GM19351 (cell line): ENCODE data around the gene KIAA0319L.
"Not testable (repeated sequence)": the region's sequence is repeated elsewhere in the genome, so short reads cannot be mapped to it uniquely, and the experiment has no call there.

Experiments
- ATAC-seq: cut with Tn5 transposase; IDR thresholded peaks from one replicate; pipeline ENCODE4 v1.9.1; 2021; ENCODE audit warnings: mild to moderate bottlenecking, moderate library complexity; ENCODE audit not compliant: unreplicated experiment

KIAA0319L gene

DNA sequence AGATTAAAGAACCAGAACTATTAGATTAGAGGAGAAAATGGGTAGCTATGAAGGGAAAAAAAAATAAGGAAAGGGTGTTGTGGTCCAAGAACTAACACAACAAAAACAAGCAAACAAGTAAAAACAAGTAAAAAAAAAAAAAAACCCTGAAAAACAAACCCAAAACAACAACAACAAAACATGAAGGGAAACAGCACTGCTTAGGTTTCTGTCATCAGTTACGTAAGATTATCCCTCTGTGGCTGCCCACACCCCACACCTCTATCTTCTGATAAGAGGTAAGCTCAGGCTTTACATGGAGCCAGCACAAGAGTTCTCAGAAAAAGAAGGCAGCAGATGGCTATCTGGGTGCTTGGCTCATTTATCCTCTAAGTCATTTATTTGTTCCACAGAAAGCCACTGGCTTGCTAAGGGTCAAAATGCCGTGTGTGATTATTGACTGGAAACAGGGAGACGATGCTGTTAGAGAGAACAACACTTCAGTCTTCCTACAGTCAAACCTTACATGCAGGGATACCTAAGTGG is 57.5 kb downstream of the KIAA0319L start:
- ATAC-seq, result no peak

DNA sequence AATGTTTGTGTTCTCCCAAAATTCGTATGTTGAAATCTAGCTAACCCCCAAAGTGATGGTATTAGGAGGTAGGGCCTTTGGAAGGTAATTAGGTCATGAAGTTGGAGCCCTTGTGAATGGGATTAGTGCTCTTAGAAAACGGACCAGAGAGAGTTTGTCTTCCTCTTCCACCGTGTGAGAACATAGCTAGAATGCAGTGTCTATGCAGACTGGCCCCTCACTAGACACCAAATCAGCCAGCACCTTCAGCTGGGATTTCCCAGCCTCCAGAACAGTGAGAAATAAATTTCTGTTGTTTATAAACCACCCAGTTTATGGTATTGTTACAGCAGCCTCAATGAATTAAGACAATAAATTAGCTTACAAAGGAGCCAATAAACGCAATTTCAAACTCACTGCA is 58.0 kb downstream of the KIAA0319L start:
- ATAC-seq, result no peak

DNA sequence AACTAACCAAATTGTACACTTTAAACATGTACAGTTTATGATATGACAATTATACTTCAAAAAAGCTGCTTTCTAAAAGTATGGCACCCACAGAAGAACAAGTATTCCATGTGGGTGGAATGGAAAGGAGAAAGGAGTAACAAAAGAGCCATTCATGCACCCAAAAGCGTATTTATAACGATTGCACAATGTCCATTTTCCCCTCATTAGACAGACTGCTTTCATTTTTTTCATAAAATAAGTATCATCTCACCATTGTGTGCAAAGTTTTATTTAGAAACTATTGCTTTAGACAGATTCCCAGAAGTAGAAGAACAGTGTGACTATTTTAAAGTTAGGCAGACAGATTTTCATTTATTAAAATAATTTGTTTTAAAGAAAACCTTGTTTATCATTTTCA is 59.6 kb downstream of the KIAA0319L start:
- ATAC-seq, result no peak

DNA sequence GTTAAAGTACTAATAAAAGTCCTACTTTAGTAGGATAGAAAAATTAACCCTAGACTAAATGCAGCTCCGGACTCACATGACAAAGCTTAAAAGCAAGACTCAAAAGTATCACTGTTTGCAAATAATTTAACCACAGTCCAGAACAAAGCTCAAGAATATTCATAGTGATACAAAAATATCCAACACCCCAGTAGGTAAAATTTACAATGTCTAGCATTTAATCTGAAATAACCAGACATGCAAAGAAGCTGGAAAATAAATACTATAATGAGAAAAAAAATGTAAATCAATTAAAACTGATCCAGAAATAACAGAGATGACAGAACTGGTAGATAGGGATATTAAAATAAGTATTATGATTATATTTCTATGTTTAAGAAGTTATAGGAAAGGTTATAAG is 67.0 kb downstream of the KIAA0319L start:
- no peak for ATAC-seq

DNA sequence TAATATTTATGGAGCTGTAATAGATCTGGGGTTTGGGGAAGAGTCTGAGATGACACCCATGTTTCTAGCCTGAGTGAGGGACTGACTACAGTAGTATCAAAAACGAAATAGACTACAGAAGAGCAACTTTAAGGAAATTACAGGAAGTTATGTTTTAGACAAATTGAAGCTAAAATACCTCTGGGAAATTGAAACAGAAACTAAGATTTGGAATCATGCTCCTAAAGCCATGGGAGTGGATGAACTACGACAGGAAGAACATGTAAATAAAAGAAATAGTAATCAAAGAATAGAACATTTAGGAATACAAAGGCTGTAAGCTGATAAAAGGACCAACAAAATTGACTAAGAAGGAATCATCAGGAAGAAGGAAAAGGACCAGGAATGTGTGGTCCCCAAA is 68.9 kb downstream of the KIAA0319L start:
- ATAC-seq, result no peak

DNA sequence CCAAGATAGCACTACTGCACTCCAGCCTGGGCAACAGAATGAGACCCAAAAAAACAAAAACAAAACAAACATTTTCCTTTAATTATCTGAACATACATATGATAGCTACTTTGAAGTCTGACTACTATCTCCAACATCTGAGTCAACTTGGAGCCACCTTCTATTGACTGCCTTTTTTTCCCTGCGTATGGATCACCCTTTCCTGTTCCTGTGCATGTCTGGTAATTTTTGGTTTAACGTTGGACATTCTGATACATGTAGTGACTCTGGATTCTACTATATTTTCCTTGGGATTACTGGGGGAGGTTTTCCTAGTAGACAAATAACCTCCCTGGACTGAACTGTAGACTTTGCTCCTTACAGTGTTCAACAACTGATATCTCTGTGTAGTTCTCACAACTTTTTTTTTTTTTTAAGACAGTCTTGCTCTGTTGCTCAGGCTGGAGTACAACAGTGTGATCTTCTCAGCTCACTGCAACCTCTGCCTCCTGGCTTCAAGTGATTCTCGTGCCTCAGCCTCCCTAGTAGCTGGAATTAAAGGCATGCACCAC is 70.3 kb downstream of the KIAA0319L start:
- ATAC-seq, result no peak

DNA sequence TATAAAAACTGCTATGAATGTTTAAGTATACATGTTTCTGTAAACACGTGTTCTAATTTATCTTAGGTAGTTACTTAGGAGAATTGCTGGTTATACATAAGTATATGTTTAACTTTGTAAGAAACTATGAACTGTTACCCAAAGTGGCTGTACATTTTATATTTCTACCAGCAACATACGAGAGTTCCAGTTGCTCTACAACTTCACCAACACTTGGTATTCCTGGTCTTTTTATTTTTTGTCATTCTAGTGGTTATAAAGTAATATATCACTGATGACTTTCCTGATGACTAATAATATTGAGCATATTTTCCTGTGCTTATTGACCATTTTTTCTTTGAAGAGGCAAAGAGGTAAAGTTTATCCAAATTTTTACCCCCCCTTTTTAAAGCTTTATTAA is 76.0 kb downstream of the KIAA0319L start:
- no peak for ATAC-seq

DNA sequence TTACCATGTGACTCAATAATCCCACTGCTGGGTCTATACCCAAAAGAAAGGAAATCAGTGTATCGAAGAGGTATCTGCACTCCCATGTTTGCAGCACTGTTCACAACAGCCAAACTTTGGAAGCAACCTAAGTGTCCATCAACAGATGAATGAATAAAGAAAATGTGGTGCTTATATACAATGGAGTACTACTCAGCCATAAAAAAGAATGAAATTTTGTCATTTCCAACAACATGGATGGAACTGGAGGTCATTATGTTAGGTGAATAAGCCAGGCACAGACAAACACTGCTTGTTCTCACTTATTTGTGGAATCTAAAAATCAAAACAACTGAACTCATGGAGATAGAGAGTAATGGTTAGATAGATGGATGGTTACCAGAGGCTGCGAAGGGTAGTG is 79.3 kb downstream of the KIAA0319L start:
- no peak for ATAC-seq

DNA sequence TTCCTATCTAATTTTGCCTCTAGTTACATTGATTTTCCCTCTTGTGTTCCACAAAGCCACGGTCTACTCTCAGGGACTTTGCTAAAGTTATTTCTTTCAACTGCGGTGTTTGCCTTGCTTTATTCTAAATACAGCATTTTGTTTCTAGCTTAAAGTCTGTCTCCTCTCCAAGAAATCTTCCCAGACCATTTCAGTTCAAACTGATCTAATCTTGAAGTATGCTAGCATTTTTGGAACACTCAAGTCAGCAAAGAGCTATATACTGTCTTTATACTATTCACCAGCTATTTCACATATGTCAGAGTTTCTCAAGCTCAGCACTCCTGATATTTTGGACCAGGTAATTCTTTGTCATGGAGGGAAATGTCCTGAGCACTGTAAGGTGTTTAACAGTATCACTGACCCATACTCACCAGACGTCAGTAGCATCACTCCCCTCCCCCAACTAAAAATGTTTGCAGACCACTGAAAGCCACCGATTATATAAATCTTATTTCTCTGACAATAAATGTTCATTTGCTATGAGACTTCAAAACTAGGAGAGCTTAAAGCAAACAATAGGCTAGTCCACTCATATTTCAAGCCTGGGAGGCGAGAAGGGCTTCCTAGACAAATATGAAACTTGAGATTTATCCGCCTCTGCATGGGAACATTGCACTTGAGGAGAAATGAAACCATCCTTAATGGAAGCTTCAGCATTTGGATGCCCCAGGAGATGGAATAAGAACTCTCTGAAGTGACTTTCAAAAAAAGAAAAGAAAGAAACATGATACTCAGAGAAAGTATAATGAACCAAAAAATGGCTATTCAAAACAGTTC is 81.1 kb downstream of the KIAA0319L start:
- no peak for ATAC-seq

DNA sequence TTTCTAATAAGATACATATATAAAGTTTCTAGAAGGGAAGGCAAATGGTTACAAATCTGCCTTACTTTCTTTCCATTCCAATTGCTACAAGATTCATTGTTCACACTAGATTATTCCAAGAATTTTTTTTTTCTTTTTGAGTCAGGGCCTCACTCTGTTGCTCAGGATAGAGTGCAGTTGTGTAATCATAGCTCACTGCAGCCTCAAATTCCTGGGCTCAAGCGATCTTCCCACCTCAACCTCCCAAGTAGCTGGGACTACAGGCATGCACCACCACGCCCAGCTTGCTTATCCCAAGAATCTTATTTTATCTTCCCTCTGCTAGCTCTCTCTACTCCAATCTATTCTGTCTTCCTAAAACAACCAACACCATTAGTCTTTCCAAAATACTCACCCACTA is 81.8 kb downstream of the KIAA0319L start:
- no peak for ATAC-seq

DNA sequence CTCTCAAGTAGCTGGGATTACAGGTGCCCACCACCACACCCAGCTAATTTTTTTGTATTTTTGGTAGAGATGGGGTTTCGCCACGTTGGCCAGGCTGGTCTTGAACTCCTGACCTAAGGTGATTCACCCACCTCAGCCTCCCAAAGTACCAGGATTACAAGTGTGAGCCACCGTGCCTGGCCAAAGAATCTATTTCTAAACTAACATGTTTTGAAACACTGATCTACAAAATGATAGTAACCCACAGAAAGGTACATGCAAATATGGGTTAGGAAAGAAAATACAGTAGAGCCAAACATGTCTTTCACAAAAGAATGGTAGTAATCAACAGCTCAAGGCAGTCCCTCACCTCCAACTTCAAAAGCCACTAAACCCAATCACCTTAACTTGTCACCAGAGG is 84.0 kb downstream of the KIAA0319L start:
- not testable (repeated sequence) for ATAC-seq

DNA sequence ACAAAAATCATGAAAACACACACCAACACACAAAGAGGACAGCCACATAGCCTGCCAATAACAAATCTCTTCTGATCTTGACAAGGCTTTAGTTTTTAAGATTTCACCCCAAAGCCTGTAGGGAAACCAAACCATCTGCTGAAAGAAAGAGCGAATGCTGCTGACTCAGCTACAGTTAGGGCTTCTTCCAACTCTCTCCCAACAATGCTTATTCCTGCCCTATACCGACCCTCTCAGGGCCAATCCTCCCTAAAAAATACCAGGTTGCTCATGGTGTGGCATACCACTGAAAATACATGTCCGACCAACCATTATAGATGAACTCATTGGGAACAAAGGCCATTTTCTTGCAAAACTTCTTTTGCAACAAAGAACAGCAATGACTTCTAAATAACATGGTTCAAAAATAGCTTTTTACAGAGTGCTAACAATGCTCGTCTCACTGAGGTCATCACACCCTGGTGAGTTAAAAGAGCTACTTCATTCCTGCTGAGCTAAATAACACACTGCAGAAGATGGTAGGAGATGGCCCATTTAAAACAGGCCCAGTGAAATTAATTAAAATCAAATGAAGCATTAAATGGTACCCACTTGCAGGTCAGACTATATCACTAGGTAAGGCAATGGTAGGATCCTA is 86.1 kb downstream of the KIAA0319L start:
- no peak for ATAC-seq

DNA sequence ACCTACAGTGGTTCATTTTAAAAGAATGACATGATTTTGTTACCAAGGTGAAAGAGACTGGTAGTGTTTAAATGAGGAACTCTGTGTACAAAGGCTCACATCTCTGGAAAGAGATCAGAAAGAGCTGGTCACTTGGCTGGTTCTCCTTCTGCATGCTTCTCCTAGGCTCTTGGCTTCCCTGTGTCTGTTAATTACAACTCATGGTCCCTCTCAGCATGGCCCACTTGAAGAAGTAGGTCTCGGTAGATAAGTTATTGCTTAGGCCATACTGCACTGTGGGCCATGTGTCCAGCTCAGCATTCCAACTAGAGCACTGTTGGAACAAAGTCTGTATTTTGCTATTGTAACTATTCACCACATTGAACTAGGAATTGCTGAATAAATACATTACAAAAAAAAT is 91.1 kb downstream of the KIAA0319L start:
- no peak for ATAC-seq

DNA sequence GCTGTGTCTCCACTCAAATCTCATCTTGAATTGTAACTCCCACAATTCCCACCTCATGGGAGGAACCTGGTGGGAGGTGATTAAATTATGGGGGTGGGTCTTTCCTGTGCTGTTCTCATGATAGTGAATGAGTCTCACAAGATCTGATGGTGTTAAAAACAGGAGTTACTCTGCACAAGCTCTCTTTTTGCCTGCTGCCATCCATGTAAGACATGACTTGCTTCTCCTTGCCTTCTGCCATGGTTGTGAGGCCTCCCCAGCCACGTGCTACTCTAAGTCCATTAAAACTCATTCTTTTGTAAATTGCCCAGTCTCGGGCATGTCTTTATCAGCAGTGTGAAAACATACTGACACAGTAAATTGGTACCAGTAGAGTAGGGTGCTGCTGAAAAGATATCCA is 93.5 kb downstream of the KIAA0319L start:
- ATAC-seq, result not testable (repeated sequence)

DNA sequence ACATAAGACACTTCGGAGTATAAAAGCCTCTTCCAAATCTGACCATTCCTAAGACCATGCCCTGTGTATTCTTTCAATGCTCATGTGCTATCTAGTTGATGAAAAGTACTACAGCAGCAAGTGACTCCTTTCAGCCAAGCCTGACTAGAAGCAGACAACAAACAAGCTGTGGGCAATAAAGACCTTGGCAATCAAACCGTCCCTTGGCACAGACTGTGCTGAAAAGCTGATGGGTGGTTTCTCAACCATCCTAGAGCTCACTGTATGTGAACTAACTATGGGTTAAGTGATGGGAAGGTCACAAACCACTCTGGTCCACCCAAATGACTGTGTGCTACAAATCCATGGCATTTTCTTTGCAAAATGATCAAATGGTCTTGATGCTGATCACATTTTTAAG is 94.0 kb downstream of the KIAA0319L start:
- no peak for ATAC-seq

DNA sequence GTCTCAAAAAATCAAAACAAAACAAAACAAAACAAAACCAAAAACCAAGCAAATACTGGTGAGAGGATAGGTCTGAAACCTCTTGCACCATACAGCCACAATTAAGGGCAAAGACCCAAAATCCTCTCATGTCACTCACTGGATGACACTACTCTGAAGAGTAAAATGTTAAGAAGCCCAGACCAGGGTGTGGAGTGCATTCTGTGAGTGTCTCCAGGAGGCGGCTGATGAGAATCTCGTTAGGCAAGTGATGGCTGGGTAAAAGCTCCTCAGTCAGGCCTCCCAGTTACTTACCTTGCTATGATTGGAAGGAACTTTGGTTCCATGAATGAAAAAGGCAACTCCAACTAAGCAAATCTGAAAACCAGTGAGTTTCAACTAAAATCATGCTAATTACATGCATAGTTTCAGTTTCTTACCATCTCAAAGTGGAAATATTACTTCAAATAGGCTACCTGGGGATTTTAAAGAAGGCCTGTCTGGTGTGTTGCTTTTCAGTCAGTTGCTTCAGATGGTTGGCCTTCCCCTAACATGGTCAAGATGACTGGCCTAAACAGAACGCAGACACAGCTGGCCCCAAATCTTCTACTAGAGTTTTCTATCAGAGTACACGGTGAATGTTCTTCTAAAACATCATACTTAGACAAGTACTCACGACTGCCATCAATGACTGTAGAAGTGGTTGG is 95.1 kb downstream of the KIAA0319L start:
- peak; percentile 45 for ATAC-seq

DNA sequence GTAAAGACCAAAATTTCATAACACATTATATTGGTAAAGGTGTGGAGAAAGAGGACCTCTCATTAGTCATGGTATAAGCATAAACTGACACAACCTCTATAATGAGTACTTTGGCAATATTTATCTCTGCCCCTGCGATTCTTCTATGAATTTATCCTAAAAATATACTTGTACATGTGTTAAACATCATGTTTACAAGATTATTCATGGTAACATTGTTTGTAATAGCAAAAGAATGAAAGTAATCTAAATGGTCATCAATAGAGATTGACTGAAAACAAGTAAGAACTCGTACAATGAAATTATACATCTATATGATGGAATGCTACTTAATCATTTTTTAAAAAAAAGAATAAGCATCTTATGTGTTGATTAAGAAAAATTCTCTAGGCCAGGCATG is 96.4 kb downstream of the KIAA0319L start:
- ATAC-seq, result no peak

DNA sequence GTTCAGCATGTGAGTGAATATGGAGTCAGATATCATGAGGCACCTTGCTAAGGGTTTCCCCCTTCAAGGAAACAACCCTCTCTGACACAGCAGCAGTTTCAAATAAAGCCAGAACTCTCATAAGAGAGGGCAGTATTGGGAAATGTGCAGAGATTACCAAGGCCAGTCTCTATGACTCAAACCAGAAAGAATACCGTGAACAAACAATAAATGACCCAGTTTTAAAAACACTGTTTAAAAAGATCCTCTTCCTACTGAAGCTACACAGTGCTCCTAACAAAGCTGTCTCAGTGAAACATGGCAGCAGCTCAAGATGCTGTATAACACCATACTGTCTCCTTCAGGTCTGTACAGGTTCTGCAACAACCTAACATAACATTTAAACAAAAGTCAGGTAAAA is 102.6 kb downstream of the KIAA0319L start:
- no peak for ATAC-seq

DNA sequence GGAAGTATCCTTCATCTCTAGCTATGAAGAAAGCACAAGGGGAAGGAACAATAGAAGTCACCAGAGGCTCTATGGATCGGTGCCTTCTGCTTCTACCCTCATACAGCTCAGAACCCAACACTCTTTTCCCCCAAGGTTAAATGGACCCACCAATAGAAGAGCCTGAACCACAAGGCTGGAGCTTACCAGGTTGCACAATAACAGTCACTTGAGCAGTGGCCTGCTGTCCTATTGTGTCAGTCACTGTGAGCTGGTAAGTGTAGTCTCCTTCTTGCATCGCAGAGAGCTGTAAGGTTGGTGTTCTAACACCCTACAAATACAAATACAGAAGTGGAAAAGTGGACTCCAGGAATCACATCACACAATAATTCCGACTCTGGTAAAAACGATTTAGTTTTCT is 103.0 kb downstream of the KIAA0319L start:
- no peak for ATAC-seq

DNA sequence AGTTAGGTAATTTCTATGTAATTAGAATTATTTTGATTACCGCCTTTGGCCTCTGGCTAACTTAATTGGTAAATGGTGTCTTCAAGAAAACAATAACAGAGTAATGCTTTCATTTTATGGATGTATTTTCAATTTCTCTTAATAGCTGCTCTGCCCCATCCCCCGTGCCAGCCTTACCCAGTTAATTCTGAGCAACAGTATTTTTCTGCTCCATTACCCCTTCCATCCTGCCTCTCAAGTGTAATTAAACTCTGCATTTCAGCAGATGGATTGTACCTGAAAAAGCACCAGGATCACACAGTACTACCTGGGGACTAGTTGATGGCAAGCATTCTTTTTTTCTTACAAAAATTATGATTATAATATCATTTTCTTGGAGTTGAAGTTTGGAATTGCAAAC is 104.2 kb downstream of the KIAA0319L start:
- no peak for ATAC-seq

DNA sequence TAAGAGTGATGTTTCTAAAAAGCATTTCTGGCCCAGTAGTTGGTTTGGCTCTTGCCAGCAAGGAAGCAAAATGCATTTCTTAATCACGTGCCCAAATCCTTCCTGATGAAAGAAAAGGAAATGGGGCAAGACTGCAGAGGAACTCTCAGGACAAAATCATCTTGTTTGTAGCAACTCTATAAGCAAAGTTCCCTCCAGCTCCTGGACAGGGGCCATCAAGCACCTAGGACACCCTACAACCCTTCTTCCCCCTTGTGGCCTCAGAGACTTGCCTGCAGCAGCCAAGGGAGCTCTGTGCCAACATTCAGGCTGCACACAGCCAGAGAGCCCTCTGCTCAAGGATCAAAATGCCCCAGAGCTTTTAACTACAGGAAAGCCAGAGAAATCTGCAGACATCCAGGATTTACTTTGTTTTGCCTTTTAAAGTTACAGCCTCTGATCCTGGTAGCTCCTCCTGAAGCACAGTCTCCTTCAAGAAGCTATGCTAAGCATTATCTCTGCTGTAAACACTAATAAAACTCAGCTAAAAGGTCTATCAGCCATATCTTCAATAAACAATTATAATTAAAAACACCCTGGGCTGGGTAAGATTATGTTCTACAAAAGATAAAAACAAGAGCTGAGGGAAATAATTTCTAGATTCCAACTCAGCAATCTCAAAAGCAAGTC is 105.0 kb downstream of the KIAA0319L start:
- no peak for ATAC-seq
